Measurements from ENCODE around the gene TCN1.

The TCN1 gene

GRCh38 chr11:59842316-59842715 is 24.0 kb downstream of the TCN1 start:
- Mint-ChIP-seq H3K4me1 (no peaks in the 10 kb centered on the region), H3K36me3 (ENCODE audit: low read depth) (no peaks in the 10 kb centered on the region), H3K4me3 (no peak overlapping the region), H3K27me3 (ENCODE audit: low read depth) (peaks cover 3% of the 10 kb centered on the region), H3K27ac (no peak overlapping the region), H3K9me3 (no peaks in the 10 kb centered on the region)
- TF ChIP-seq CTCF (IDR thresholded peaks at IDR 0.05; ENCODE audit: unreplicated experiment in 3 of 3) = no peak

- H3K27ac Mint-ChIP-seq = no peak overlapping the region
- H3K9me3 Mint-ChIP-seq = no peaks in the 10 kb centered on the region
- no peak overlapping the region for H3K4me3 Mint-ChIP-seq
- H3K4me1 Mint-ChIP-seq = no peaks in the 10 kb centered on the region
- TF ChIP-seq CTCF (IDR thresholded peaks at IDR 0.05; ENCODE audit: unreplicated experiment in 3 of 3) = no peak
- H3K36me3 Mint-ChIP-seq (ENCODE audit: low read depth) = no peaks in the 10 kb centered on the region
- peaks cover 3% of the 10 kb centered on the region for H3K27me3 Mint-ChIP-seq (ENCODE audit: low read depth)
Observed at GRCh38 chr11:59841514-59841913, 24.8 kb downstream of the TCN1 start.

GRCh38 chr11:59839615-59840014 is 26.7 kb downstream of the TCN1 start:
- no peak for TF ChIP-seq CTCF (IDR thresholded peaks at IDR 0.05; ENCODE audit: unreplicated experiment in 3 of 3)
- Mint-ChIP-seq H3K9me3 (no peaks in the 10 kb centered on the region), H3K27me3 (ENCODE audit: low read depth) (peaks cover 3% of the 10 kb centered on the region), H3K4me3 (no peak overlapping the region), H3K4me1 (no peaks in the 10 kb centered on the region), H3K27ac (no peak overlapping the region), H3K36me3 (ENCODE audit: low read depth) (no peaks in the 10 kb centered on the region)

- Mint-ChIP-seq H3K27me3 (ENCODE audit: low read depth) (no peaks in the 10 kb centered on the region), H3K36me3 (ENCODE audit: low read depth) (no peaks in the 10 kb centered on the region), H3K4me3 (no peak overlapping the region), H3K9me3 (no peaks in the 10 kb centered on the region), H3K4me1 (no peaks in the 10 kb centered on the region), H3K27ac (no peak overlapping the region)
- TF ChIP-seq CTCF (IDR thresholded peaks at IDR 0.05; ENCODE audit: unreplicated experiment in 3 of 3) = no peak
Observed at GRCh38 chr11:59833602-59834001, 32.7 kb downstream of the TCN1 start.

GRCh38 chr11:59829358-59829757 is 36.9 kb downstream of the TCN1 start:
- Mint-ChIP-seq H3K27me3 (ENCODE audit: low read depth) (no peaks in the 10 kb centered on the region), H3K4me3 (no peak overlapping the region), H3K36me3 (ENCODE audit: low read depth) (no peaks in the 10 kb centered on the region), H3K9me3 (no peaks in the 10 kb centered on the region), H3K4me1 (no peaks in the 10 kb centered on the region), H3K27ac (no peak overlapping the region)
- TF ChIP-seq CTCF (IDR thresholded peaks at IDR 0.05; ENCODE audit: unreplicated experiment in 3 of 3) = no peak

- peaks cover 5% of the 10 kb centered on the region for H3K4me1 Mint-ChIP-seq
- H3K4me3 Mint-ChIP-seq = no peak overlapping the region
- no peaks in the 10 kb centered on the region for H3K9me3 Mint-ChIP-seq
- no peaks in the 10 kb centered on the region for H3K27me3 Mint-ChIP-seq (ENCODE audit: low read depth)
- no peak overlapping the region for H3K27ac Mint-ChIP-seq
- H3K36me3 Mint-ChIP-seq (ENCODE audit: low read depth) = no peaks in the 10 kb centered on the region
- peak; percentile 64 to 69 (median 69) for TF ChIP-seq CTCF (IDR thresholded peaks at IDR 0.05; ENCODE audit: unreplicated experiment in 3 of 3)
Observed at GRCh38 chr11:59822989-59823566, 43.2 kb downstream of the TCN1 start.
